H1 (cell line): ENCODE data around the gene GRM1.

Experiments
- TBP ChIP-seq: IDR thresholded peaks from 2 replicates; pipeline ENCODE4 v1.6.1; 2011; ENCODE audit warnings: low read depth, low read length, improper control_type of control experiment
- TF ChIP-seq, protein P1 (sequence below), 3 experiments: IDR thresholded peaks; 1 replicate in 2 of 3; 2 replicates in 1 of 3; pipeline versions ENCODE4 v1.5.1 to v1.6.1; 2011; ENCODE audit warnings: low read length in 3 of 3, mild to moderate bottlenecking in 3 of 3, inconsistent platforms in 2 of 3, low read depth in 1 of 3, moderate library complexity in 1 of 3; ENCODE audit not compliant: insufficient read depth in 1 of 3; ENCODE audit errors: control extremely low read depth in 1 of 3

DNA sequence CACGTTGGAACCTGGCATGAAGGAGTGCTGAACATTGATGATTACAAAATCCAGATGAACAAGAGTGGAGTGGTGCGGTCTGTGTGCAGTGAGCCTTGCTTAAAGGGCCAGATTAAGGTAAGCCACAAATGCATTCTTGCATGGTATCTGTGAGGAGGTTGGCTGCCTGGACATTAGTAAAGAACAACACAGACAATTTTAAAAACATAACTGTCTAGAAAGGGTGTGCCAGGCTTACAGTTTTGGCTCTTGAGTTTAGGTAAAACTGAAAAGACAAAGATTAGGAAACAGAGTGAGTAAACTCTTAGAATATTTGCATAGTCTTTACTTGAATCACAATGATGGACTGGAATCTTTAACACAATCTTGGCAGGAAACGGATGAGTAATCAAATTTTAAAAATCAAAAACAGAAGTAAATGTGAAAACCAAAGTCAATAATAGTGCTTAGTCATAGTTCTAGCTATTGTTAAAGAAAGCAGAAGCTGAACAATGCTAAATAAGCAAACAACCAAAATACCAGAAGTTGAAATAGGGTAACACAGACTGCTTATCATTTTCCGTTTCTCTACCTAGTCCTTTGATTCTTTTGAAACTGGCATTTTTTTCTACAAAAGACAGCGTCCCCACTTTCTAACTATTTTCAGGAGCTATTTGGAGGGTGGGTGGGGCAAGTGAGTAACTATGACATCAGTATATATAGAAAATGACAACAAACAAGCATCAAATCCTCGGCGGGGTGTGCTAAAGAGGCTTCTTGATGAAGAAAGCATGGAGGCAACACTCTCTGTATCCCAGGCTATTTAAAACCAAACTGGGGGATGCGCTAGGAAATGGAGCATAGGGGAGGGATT, 328.9 kb downstream of the GRM1 start:
- TF ChIP-seq, protein P1, sequence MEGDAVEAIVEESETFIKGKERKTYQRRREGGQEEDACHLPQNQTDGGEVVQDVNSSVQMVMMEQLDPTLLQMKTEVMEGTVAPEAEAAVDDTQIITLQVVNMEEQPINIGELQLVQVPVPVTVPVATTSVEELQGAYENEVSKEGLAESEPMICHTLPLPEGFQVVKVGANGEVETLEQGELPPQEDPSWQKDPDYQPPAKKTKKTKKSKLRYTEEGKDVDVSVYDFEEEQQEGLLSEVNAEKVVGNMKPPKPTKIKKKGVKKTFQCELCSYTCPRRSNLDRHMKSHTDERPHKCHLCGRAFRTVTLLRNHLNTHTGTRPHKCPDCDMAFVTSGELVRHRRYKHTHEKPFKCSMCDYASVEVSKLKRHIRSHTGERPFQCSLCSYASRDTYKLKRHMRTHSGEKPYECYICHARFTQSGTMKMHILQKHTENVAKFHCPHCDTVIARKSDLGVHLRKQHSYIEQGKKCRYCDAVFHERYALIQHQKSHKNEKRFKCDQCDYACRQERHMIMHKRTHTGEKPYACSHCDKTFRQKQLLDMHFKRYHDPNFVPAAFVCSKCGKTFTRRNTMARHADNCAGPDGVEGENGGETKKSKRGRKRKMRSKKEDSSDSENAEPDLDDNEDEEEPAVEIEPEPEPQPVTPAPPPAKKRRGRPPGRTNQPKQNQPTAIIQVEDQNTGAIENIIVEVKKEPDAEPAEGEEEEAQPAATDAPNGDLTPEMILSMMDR (IDR thresholded peaks at IDR 0.05; ENCODE audit: control extremely low read depth in 1 of 3, insufficient read depth in 1 of 3, low read depth in 1 of 3, low read length in 3 of 3): no peak
- TF ChIP-seq TBP: no peak
